DMS153 treated with DMSO at 0.1 percent for 48 hours (cell line): ENCODE data around the gene SNHG17.
"Not testable (repeated sequence)": the region's sequence is repeated elsewhere in the genome, so short reads cannot be mapped to it uniquely, and the experiment has no call there.

Source experiments
- DNase-seq: peaks from one replicate; lab custom pipeline; 2025; ENCODE audit not compliant: unreplicated experiment; lab: John Stamatoyannopoulos, UW

The SNHG17 gene

DNA sequence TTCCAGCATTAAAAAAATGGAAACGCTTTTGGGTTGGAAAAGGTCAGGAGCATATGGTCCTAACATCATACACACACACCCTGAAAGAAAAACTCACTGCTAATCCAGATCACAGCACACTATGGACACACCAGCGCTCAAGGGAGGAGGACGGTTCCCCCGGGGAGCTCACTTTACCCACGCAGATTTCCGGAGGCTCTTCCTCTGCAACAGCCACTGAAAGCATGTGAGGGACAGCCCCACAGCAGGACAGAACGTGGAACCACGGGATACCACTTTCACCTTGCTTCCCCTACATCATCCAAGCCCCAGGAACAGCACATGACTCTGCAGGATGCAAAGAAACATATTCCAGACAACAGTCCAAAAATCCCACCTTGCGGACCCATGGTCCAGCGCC, 13.2 kb downstream of the SNHG17 start:
- DNase-seq: no peak

- no peak for DNase-seq
Observed at GRCh38 chr20:38420388-38421085, 14.6 kb downstream of the SNHG17 start.

DNA sequence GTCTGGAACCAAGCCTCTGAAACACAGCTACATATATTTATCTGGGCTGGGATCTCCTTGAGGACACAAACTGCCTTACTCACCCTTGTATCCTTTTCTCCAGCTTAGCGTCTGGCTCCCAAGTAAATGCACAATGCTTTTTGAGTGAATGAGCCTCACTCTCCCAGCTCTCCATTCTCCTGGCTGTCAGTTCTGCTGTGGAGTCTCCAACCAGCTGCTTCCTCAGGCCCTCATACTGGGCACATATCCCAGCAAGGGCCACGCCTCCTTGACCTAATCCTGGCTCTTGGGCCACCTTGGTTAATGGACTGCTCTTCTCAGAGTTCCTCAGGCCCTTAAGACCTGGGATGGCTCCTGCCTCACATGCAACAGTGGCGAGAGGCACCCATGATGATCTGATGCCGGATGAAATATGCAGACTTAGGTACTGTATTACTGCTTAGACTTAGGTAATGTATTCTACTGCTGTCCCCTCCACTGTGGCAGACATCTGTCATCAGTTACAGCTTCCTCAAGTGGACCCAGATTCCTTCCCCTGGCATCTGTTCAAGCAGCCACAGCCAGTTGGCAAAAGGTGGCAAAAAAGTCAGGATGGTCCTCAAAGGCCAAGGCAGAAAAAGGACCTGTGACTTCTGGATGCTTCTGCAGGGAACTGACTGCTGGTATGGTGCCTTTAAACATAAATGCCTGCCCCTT, 16.5 kb downstream of the SNHG17 start:
- DNase-seq: no peak

- DNase-seq: no peak
Observed at GRCh38 chr20:38414769-38415450, 20.2 kb downstream of the SNHG17 start.

GRCh38 chr20:38412877-38413577, 22.1 kb downstream of the SNHG17 start:
- no peak for DNase-seq

GRCh38 chr20:38407822-38408221, 27.3 kb downstream of the SNHG17 start:
- not testable (repeated sequence) for DNase-seq

- no peak for DNase-seq
Observed at GRCh38 chr20:38407321-38407720, 27.8 kb downstream of the SNHG17 start.

- DNase-seq: no peak
Observed at GRCh38 chr20:38406476-38406875, 28.7 kb downstream of the SNHG17 start.

GRCh38 chr20:38405132-38405531, 30.0 kb downstream of the SNHG17 start:
- no peak for DNase-seq

DNA sequence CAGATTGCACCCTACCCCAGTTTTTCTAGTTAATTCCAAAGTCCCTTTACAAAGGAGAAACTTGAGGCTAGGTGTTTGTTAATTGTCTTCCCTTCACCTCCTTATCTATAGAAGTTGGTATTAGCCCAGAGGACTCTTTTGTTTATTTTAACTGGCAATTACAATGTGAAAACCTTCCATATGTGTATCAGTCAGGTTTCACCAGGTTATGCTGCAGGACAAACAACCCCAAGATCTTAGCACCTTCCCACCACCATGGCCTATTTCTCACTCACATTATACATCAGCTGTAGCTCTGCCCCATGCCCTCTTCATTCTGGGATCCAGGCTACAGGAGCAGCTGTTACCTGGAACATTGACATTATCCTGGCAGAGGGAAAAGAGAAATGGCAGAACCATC, 31.1 kb downstream of the SNHG17 start:
- no peak for DNase-seq

- no peak for DNase-seq
Observed at GRCh38 chr20:38402816-38403215, 32.3 kb downstream of the SNHG17 start.

DNA sequence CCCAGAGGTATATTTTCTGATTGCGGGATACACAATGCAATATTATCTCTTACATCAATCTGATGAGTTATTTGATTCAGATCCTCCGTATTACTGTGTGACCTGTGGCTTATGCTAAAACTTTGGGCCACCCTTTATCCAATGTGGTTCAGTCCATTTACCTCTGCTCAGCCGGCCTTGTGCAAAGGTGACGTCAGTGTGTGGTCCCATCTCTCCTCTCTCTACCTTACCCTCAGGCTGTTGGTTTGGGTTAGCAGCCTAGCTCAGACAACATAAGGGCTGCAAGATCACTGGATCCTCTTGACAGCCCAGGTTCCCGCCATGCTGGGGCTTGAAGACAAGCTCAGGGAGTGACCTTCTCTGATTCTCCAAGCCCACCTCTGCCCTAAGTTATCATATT, 33.0 kb downstream of the SNHG17 start:
- DNase-seq: no peak

DNA sequence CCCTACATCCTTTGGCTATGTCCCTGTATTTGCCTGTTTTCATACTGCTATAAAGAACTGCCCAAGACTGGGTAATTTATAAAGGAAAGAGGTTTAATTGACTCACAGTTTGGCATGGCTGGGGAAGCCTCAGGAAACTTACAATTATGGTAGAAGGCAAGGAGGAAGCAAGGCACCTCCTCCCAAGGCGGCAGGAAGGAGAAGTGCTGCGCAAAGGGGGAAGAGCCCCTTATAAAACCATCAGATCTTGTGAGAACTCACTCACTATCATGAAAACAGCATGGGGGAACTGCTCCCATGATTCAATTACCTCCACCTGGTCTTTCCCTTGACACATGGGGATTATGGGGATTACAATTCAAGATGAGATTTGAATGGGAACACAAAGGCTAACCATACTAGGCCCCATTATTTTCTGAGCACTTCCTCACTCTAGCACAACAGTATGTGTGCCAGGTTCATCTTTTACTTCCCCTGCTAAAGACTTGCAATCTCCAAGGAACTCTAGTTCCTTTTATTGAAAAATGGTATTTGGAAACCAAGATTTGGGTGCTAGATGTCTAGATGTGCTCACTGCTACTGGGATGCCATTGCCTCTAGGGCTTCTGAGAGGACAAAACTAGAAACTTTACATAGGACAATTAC, 39.3 kb downstream of the SNHG17 start:
- not testable (repeated sequence) for DNase-seq

- DNase-seq: no peak
Observed at GRCh38 chr20:38395165-38395564, 40.0 kb downstream of the SNHG17 start.

GRCh38 chr20:38393259-38393658, 41.9 kb downstream of the SNHG17 start:
- no peak for DNase-seq

DNA sequence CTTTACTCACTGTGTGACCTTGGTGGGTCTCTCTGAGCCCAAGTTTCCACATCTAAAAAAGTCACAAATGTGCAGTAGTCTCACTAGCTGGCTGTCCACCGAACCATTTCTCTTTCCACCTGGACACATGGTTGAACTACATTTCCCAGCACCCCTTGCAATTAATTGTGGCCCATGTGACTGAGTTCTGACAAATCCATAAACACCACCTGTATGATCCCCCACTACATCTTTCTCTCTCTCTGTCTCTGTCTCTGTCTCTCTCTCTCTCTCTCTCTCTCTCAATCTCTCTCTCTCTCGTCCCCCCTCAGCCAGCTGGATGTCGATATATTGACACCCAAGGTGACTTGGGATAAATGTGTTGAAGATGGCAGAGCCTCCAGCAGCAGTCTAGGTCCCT, 42.8 kb downstream of the SNHG17 start:
- DNase-seq: no peak

GRCh38 chr20:38387953-38388352, 47.2 kb downstream of the SNHG17 start:
- DNase-seq: no peak

DNA sequence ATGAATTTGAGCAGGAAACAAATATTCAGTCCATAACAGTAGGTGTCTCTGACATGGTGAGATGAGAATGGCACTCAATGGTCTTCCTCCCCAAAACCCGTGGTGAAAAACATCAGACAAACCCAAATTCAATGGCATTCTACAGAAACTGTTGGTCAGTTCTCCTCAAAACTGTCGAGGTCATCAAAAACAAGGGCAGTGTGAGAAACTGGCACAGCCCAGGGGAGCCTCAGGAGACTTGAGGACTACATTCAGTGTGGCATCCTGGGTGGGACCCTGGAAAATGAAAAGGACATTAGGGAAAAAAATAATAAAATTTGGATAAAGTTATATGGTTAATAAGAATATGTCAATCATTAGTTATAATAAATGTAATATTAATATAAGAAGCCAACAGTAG, 48.3 kb downstream of the SNHG17 start:
- DNase-seq: no peak

DNA sequence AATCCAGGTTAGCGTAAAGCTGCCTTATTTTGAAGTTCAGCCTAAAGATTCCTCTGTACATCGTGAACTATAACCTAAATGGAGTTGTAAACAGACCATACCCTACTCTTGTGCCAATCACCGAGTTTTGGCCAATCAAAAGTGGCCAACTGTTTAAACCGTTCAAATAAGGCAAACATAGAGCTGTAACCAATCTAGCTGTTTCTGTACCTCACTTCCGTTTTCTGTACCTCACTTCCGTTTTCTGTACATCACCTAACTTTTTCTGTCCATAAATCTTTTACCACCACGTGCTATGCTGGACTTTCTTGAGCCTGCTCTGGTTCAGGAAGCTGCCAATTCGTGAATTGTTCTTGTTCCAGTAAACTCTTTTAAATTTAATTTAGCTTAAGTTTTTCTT, 49.1 kb downstream of the SNHG17 start:
- no peak for DNase-seq

DNA sequence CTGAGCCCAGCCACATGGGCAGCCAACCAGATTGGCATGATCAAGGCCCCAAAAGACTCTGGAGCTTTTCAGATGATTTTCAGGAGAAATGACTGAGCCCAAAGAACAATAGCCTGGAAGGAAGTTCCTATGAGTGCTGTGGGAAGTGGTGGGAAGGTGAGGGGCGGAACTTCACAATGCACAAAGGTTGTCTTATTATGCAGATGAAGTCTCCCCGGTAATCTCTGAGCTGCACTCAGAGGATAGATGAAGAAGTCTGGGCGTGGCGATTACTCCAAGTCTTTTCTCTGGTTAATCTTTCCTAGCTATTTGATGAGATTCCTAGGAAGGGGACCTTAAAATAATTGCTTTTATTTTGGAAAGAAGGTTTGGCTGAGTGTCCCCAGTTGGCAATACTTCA, 52.0 kb downstream of the SNHG17 start:
- no peak for DNase-seq

- not testable (repeated sequence) for DNase-seq
Observed at GRCh38 chr20:38377838-38378237, 57.3 kb downstream of the SNHG17 start.
